ENCODE data around the gene LMNTD2.
"Not testable (repeated sequence)": the region's sequence is repeated elsewhere in the genome, so short reads cannot be mapped to it uniquely, and the experiment has no call there.

Gene LMNTD2

DNA sequence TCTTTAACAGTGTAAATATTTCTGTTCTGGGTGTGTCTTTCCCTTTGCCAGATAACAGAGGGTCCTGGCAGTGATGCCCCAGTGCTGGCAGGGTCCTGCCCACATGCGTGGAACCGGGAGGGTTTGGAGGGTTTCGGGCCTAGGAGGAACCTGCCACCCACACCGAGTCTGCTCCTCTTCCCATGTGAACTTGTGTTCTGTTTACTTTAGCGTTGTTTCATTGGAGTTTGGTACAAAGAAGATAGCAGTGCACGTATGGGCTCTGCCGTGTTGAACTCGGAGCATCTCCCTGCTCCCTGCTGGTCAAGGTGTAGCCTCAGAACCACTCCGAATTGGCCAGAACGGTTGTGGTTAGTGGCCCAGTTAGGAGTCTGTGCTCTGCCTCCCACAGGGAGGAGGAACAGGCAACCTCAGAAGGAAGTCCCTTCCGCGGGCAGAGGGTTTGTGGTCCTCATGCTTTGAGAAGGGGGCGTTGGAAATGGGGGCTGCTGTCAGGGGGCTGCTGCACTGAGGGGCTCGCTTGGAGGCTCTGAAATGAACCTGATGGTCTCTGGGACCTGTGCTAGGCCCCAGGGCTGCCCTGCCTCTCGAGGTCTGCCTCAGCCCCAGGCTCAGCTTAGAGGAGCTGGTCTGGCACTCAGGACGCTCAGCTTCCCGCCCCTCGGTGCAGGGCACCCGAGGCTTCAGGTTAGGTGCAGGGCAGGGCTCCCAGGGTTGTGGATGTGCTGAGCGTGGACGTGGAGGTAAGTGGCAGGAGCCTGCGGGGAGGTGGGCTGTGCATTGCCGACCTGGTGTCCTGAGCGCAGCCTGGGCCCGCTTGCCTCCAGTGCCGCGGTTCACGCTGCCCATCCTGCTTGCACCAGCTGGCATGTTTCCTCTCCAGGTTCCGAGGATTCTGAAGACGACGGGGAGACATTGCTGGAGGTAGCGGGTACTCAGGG lies 26.1 kb upstream of the LMNTD2 start:
- DNase-seq (ENCODE audit: low read depth in 3 of 3) = no peak

- DNase-seq (ENCODE audit: low read depth in 3 of 3) = no peak
Measured at GRCh38 chr11:584287-584686, 23.7 kb upstream of the LMNTD2 start.

DNA sequence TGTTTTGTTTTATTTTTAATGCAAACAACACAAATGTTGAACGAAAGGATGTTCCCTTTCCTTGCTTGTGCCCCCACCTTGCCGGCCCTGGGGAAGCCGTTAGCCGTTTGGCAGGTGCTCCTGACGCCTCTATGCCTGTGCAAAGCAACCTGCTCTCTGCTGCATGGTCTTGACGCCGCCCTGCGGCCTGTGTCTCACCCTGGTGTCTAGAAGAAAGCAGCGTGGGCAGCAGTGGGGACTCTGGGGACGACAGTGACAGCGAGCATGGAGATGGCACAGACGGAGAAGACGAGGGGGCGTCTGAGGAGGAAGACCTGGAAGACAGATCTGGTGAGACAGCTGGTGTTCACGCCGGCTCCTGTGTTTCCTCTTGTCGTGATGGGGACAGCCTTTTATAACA lies 21.2 kb upstream of the LMNTD2 start:
- no peak for DNase-seq (ENCODE audit: low read depth in 3 of 3)

- no peak for DNase-seq (ENCODE audit: low read depth in 3 of 3)
Measured at GRCh38 chr11:581342-581741, 20.8 kb upstream of the LMNTD2 start.

DNA sequence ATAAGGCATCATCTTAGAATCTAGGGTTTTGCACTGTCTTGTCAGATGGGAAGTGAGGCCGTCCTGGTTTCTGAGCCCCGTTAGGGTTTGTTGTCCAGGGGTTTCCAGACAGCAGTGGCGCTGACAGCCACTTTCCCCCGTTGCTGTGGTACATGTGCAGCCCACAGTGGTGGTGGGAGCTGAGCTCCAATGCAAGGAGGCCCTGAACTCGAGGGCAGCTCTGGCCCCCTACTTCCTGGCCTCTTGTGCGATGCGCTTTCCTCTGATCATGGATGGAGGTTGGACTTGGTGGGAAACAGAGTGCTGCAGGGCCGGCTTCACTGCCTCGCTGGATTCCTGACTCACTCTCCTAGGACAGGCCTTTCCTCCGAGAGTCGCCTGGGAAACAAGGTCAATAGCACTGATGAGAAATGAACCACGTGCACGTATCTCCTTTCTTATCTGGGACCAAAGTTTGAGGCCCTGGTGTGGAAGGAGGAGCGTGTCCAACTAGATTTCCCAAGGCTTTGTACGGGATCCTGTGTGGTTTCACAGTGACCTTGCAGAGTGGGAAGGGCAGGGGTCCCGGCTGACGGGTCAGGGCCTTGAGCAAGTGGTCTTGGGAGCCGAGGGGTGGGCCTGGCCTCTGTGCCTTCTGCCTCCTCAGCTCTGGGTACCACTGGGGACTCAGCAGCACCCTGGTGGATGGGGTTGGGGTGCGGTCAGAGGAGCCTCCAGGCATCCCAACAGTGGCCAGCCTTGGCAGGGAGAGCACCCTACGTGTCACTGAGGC lies 19.5 kb upstream of the LMNTD2 start:
- no peak for DNase-seq (ENCODE audit: low read depth in 3 of 3)

DNA sequence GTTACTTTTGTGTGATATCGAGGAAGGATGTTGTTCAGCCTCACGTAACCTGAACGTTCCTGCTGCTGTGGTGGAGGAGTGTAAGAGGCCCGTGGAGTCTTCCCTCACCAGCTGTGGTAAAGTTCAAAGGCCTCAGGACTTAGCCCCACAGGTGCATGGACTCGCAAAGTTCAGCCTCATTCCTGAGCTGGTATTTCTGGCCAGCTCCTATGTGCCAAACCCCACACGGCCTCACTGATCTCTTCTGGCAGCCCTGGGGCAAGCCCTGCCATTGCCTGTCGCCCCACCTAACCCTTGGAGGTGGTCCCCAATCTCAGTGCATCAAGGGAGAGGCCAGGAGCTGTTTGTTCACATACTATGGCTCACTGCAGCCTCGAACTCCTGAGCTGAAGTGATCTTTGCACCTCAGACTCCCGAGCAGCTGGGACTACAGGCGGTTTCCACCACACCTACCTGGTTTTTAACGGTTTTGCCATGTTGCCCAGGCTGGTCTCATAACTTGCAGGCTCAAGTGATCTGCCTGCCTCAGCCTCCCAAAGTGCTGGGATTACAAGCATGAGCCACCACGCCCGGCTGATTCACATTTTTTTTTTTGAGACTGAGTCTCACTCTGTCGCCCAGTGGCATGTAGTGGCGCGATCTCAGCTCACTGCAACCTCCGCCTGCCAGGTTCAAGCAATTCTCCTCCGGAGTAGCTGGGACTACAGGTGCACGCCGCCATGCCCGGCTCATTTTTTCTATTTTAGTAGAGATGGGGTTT lies 17.9 kb upstream of the LMNTD2 start:
- DNase-seq (ENCODE audit: low read depth in 3 of 3) = no peak

GRCh38 chr11:577611-577894 lies 17.0 kb upstream of the LMNTD2 start:
- no peak for DNase-seq (ENCODE audit: low read depth in 3 of 3)

DNA sequence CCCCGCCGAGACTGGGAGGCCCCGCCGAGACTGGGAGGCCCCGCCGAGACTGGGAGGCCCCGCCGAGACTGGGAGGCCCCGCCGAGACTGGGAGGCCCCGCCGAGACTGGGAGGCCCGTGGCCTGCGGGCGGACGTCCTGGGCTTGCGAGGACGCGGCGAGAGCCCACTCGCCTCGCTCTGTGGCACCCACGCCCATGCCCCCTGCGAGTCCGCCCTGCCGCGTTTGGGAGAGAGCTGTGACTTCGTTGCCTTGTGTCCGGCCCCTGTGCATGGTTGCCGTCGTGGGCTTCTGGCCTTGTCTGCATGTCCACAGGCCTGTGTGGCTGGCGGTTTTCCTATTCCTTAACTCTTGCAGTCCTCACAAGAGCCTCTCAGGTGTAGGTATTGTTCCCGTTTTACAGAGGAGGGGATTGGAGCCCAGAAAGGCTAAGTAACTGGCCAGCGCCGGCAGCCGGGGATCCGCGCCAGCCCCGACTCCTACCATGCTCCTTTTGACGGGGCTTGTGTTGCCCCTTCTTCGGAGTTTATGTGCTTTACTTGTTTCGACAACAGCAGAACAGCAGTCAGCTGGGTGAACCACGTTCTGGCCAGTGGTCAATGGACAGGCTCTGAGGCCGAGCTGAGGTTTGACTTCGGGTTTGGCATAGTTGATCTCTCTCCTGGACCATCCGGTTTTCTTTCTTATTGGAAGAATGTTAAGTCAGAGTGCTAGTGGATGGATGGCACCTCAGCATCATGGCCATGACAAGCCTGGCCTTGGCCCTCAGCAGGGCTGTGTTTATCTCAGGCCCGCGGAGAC lies 16.5 kb upstream of the LMNTD2 start:
- no peak for DNase-seq (ENCODE audit: low read depth in 3 of 3)

DNA sequence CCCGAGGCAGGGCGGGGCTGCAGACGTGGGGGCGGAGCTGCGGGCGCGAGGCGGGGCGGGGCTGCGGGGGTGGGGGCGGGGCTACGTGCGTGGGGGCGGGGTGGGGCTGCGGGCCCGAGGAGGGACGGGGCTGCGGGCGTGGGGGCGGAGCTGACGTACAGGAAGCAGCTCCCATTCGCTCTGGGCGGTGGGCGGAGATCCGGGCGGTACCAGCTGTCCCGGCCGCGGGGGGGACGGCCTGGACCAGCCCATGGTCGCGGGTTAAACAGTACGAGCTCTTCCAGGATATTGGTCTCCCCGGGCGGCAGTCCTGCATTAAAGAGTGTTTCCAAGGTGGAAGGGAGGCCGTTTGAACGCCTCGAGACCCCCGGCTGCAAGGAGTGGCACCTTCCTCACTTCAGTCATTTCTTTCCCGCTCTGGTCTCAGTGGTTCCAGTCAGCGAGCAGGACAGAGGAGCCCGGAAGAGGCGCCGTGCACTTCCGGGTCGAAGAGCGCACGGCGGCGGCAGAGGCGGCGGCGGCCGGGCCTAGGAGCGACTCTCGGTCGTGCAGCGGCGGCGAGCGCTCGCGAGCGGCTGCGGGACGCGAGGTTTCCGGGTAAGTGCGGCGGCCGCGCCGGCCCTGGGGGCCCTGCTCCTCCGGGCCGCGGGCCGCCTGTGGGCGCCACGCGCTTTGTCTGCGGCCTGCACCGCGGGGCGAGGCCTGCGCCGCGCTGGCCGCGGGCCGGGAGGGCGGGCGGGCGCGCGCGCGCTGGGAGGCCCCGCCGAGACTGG lies 15.6 kb upstream of the LMNTD2 start, which contains the start of gene PHRF1:
PHRF1 (plus strand) TSS at position 475 of the 773 bp plus-strand sequence. CDS start 5,043 bp downstream, outside the sequence.
- peak; percentile 89 to 94 (median 90) for DNase-seq (ENCODE audit: low read depth in 3 of 3)

GRCh38 chr11:575313-575995 lies 14.9 kb upstream of the LMNTD2 start:
- no peak for DNase-seq (ENCODE audit: low read depth in 3 of 3)

DNA sequence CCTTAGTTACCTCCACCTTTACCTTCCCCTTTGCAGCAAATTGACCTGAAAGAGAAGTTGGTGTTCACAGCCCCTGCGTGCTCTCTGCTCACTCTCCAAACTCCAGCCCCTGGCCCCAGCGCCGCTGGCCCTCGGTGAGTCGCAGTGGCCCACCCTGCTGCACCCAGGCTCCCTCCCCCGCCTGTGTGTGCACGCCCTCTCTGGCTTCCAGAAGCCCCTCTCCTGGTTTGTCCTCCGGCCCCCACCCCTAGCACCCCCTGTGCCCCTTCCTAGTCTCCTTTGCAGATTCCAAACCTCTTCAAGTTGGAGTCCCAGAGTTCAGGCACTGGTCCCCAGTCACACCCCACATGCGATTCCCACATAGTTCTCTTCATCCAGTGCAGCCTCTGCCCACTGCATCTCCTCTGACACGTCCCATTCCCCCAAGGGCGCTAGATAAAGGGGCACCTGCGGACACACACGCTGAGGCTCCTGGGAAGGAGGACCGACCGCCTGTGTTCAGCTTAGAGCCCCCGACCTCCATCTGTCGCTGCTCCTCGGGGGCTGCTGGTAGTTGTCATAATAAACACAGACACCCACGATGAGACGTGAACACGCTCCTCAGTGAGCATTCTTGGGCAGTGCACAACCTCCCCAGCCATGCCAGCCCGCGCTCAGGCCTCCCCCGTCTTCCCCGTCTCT lies 14.2 kb upstream of the LMNTD2 start:
- DNase-seq (ENCODE audit: low read depth in 3 of 3) = no peak

- not testable (repeated sequence) for DNase-seq (ENCODE audit: low read depth in 3 of 3)
Measured at GRCh38 chr11:574031-574570, 13.6 kb upstream of the LMNTD2 start.

DNA sequence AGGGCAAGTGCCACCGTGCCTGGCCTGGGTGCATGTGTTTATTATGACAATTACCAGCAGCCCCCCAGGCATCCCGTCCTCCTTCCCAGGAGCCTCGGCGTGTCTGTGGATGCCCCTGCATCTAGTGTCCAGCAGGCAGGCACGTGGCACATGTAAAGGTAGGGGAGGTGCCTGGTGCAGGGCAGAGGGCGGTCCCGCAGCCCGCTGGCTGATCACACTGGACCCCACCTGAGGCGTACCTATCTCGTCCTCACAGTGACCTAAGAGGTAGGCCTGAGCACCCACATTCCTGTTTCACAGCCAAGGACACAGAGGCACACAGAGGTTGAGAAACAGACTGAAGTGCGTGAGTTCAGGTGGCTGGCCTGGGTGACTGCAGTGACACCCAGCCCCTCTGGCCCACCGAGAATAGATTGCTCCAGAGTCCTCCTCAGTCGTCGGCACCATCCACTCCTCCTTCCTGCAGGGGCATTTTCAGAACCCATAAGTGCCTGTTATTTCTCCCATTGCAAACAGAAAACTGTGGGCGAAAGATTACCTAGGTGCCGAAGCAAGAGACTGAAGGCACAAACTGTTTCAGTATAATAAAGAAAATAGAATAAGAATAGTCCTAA lies 12.7 kb upstream of the LMNTD2 start:
- no peak for DNase-seq (ENCODE audit: low read depth in 3 of 3)

- no peak for DNase-seq (ENCODE audit: low read depth in 3 of 3)
Measured at GRCh38 chr11:571802-572185, 11.3 kb upstream of the LMNTD2 start.

DNA sequence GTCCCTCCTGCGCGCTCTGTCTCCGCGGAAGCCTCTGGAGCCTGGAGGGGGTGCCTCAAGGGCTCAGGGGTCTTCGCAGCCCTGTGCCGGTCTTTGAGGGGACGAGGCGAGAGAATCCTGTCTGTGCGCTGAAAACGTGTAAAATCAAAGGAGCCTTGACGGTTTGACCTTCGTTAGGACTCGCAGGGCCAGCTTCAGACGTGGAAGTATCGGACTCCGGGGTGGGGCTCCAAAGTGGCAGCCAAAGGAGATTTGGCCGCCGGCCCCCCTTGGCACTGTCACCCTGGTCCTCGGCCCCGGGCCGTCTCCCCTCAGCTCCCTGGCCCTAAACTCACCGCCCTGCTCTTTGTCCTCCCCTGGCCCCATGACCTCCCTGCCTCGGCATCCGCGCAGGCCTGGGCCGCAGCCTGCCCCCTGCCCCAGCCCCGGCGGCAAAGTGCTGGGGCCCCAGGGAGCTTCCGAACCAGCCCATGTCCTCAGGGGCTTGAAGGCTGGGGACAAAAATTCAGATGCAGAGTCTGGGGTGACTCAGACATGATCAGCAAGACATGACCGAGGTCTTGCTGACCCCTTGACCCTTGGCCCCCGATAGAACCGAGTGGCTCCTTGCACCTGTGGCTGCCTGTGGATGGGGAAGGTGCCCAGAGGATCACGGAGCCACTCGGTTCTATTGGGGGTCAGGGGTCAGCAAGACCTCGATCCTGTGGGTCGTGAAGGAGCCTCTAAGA lies 8.8 kb upstream of the LMNTD2 start:
- DNase-seq (ENCODE audit: low read depth in 3 of 3) = no peak

DNA sequence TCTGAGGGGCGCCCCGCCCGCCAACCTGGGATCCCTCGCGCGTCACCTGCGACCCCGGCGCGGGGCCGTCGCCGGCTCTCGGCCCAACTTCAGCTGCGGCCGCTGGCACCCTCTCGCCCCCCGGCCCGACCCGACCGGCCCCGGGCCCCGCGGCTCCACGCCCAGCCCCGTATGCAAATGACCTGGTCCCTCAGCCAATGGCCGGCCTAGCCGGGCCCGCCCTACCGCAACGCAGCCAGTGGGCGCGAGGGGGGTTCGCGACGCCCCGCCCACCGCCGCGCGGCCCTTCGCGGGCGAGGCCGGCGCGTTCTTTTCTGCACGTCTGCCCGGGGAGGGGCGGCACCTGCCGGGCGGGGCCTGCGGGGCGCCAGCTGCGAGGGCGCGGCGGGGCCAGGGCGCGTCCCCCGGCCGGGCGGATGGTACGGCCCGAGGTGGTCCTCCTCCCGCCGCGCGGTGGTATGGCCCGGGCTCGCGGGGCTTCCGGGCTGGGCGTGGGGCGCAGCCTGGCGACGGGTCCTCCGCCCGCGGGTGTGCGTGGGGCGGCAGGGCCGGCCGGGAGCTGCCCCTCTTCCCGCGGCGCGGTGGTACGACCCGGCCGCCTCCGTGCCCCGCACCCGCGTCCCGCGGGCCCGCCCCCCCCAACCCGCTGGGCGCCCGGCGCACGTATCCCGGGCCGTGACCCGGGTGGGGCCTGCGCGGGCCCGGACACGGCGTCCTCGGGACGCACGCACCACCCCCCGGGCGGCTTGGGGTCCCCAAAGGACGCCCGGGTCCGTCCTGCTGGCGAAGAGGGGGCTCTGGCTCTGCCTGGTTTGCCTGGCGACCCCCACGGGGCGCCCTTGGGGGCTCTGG lies 8.0 kb upstream of the LMNTD2 start:
- DNase-seq (ENCODE audit: low read depth in 3 of 3) = peak; percentile 71 to 91 (median 79)
